Parathyroid adenoma (tissue), 2 donors: ENCODE measurements around the gene ARFIP1.

Source experiments
- H2AFZ ChIP-seq: fragments of 300-600 bp; sonication (generic); one replicate; pipeline ENCODE4 v1.7.0; 2017; ENCODE audit warnings: antibody characterized with exemption, mild to moderate bottlenecking
- H3K27ac ChIP-seq: fragments of 300-600 bp; sonication (generic); one replicate; pipeline ENCODE4 v1.7.0; 2017
- H3K27me3 ChIP-seq: fragments of 300-600 bp; sonication (generic); one replicate; pipeline ENCODE4 v1.7.0; 2017; ENCODE audit warnings: low read length; ENCODE audit not compliant: control insufficient read depth, insufficient read depth
- H3K36me3 ChIP-seq: fragments of 300-600 bp; sonication (generic); one replicate; pipeline ENCODE4 v1.7.0; 2017; ENCODE audit warnings: low read length; ENCODE audit not compliant: control insufficient read depth, insufficient read depth
- H3K4me1 ChIP-seq: fragments of 300-600 bp; sonication (generic); one replicate; pipeline ENCODE4 v1.7.0; 2017; ENCODE audit warnings: control low read depth
- H3K4me2 ChIP-seq: fragments of 300-600 bp; sonication (generic); one replicate; pipeline ENCODE4 v1.7.0; 2017; ENCODE audit warnings: low read length
- H3K4me3 ChIP-seq: fragments of 300-600 bp; sonication (generic); one replicate; pipeline ENCODE4 v1.7.0; 2017; ENCODE audit warnings: low read depth, low read length
- H3K79me2 ChIP-seq: fragments of 300-600 bp; sonication (generic); one replicate; pipeline ENCODE4 v1.7.0; 2017; ENCODE audit warnings: control low read depth
- H3K9ac ChIP-seq: fragments of 300-600 bp; sonication (generic); one replicate; pipeline ENCODE4 v1.7.0; 2017; ENCODE audit warnings: mild to moderate bottlenecking
- H3K9me3 ChIP-seq: fragments of 300-600 bp; sonication (generic); one replicate; pipeline ENCODE4 v1.7.0; 2017; ENCODE audit warnings: low read length; ENCODE audit not compliant: control insufficient read depth
- CTCF ChIP-seq: fragments of 300-600 bp; sonication (generic); IDR thresholded peaks from one replicate; pipeline ENCODE4 v1.7.0; 2017; ENCODE audit warnings: antibody characterized with exemption, mild to moderate bottlenecking
- donor health status: primary hyperparathyroidism.

ARFIP1 gene

GRCh38 chr4:152910521-152910920, 130.8 kb downstream of the ARFIP1 start:
- no peaks in the 10 kb centered on the region for H3K79me2 ChIP-seq
- no peaks in the 10 kb centered on the region for H3K36me3 ChIP-seq
- no peak overlapping the region for H3K4me3 ChIP-seq
- no peaks in the 10 kb centered on the region for H3K9me3 ChIP-seq
- H2AFZ ChIP-seq: no peak overlapping the region
- no peak overlapping the region for H3K27ac ChIP-seq
- no peak overlapping the region for H3K4me2 ChIP-seq
- no peaks in the 10 kb centered on the region for H3K27me3 ChIP-seq
- peak; percentile 27 for TF ChIP-seq CTCF
- no peak overlapping the region for H3K9ac ChIP-seq
- no peaks in the 10 kb centered on the region for H3K4me1 ChIP-seq

- Histone ChIP-seq H2AFZ (no peak overlapping the region), H3K36me3 (no peaks in the 10 kb centered on the region), H3K27me3 (no peaks in the 10 kb centered on the region), H3K27ac (no peak overlapping the region), H3K79me2 (no peaks in the 10 kb centered on the region), H3K4me3 (no peak overlapping the region), H3K9ac (no peak overlapping the region), H3K4me1 (no peaks in the 10 kb centered on the region), H3K9me3 (peaks cover 3% of the 10 kb centered on the region), H3K4me2 (no peak overlapping the region)
- no peak for TF ChIP-seq CTCF
Measured at GRCh38 chr4:152917543-152918395, 138.0 kb downstream of the ARFIP1 start.

GRCh38 chr4:152919826-152920225, 140.1 kb downstream of the ARFIP1 start:
- Histone ChIP-seq H3K27ac (no peak overlapping the region), H3K36me3 (no peaks in the 10 kb centered on the region), H3K79me2 (no peaks in the 10 kb centered on the region), H3K4me1 (no peaks in the 10 kb centered on the region), H2AFZ (no peak overlapping the region), H3K9me3 (peaks cover 3% of the 10 kb centered on the region), H3K4me2 (no peak overlapping the region), H3K4me3 (no peak overlapping the region), H3K9ac (no peak overlapping the region), H3K27me3 (no peaks in the 10 kb centered on the region)
- TF ChIP-seq CTCF: no peak

GRCh38 chr4:152920768-152921167, 141.0 kb downstream of the ARFIP1 start:
- no peak overlapping the region for H3K4me3 ChIP-seq
- H3K9me3 ChIP-seq: peaks cover 3% of the 10 kb centered on the region
- no peaks in the 10 kb centered on the region for H3K27me3 ChIP-seq
- H3K27ac ChIP-seq: no peak overlapping the region
- no peak overlapping the region for H3K4me2 ChIP-seq
- H3K36me3 ChIP-seq: no peaks in the 10 kb centered on the region
- H2AFZ ChIP-seq: no peak overlapping the region
- H3K9ac ChIP-seq: no peak overlapping the region
- H3K4me1 ChIP-seq: peaks cover 5% of the 10 kb centered on the region
- TF ChIP-seq CTCF: no peak
- H3K79me2 ChIP-seq: no peaks in the 10 kb centered on the region

- H3K4me3 ChIP-seq: no peak overlapping the region
- no peak overlapping the region for H3K27ac ChIP-seq
- no peak for TF ChIP-seq CTCF
Measured at GRCh38 chr4:152921284-152921683, 141.5 kb downstream of the ARFIP1 start.

More at GRCh38 chr4:152921284-152921683, 141.5 kb downstream of the ARFIP1 start:
- H3K4me2 ChIP-seq: no peak overlapping the region
- no peaks in the 10 kb centered on the region for H3K79me2 ChIP-seq
- H3K9me3 ChIP-seq: peaks cover 3% of the 10 kb centered on the region
- H3K9ac ChIP-seq: no peak overlapping the region
- H3K27me3 ChIP-seq: no peaks in the 10 kb centered on the region
- H3K4me1 ChIP-seq: peaks cover 5% of the 10 kb centered on the region
- H2AFZ ChIP-seq: no peak overlapping the region
- no peaks in the 10 kb centered on the region for H3K36me3 ChIP-seq
